NCI-H2107 treated with DMSO at 0.1 percent for 48 hours (cell line): ENCODE data around the gene SLC13A4.
A peak's percentile ranks its signal among the peaks of the same experiment; 100 is the strongest.
"Not testable (repeated sequence)": the region's sequence is repeated elsewhere in the genome, so short reads cannot be mapped to it uniquely, and the experiment has no call there.

ENCODE experiments used
- DNase-seq: peaks from one replicate; lab custom pipeline; 2025; ENCODE audit not compliant: unreplicated experiment; lab: John Stamatoyannopoulos, UW

SLC13A4 gene

DNA sequence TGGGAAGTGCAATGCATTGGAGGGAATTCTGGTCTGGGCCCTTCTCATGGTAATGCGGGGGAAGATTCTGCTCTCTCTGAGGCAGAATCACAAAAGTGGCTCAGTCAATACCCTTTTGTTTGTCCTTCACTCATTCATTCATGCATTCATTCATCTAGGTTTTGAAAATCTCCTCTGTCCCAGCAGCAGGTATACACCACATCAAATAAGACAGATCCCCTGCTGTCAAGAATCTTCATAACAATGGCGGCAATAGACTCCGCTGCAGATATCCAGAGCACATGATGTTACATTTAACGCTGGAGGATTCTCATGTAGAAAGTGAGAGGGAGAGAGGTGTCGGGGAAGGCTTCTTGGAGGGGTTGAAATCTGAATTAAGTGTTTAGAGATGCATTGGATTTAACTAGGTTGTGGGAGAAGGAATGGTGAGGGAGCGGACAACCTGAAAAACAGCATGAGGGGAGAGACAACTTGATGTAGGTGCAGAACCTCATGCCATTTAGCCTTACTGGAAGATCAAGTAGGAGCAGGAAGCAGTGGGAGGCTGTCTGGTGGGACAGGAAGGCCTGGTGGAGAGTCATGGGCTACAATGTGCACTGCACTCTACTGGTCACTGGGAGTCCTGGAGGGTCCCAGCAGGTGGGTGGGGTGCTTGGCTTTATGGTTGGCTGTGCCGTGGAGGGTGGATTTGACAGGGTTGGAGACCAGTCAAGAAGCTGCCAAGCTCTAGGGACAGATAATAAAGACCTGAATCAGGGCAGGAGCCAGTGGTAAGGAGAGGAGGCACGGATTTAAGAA is 25.8 kb upstream of the SLC13A4 start:
- DNase-seq, result no peak

DNA sequence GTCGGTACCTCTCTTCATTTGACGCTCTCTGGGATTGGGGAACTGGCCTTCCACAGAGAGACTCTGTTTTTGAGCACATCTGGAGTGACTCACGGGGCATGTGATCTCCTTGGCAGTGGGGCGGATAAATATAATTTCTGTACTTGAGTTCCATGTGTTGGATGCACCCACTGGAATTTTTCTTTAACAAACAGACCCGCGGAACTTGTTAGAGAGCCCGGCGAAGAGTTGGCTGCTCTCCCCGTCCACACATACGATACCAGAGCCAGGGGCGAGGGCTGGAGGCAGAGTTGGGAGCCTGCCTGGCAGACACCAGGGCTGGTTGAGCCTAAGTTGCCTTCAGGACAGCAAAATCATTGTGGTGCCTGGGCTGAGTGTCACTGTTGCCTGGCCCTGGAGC is 20.8 kb upstream of the SLC13A4 start, which contains the start of gene FAM180A:
FAM180A (minus strand) TSS at position 44 of the 400 bp plus-strand sequence. CDS start 233 bp downstream, outside the sequence.
- DNase-seq, result no peak

DNA sequence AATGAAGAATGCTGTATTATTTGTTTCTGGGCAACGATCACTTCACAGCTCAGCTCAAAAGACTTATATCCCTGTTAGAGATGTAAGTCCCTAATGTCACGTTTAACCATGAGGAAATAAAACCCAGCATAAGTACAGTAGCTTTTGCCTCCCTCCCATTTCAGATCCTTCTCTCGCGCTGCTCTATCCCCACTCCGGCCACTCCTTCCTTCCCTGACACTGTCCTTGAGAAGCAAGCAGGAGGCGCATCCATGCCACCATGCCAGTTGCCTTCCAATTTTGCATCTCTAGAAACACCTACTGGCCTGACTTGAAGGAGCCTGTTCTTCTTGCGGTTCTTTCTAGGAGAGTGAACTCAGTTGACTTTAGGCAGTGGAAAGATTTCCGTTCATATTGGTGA is 19.4 kb upstream of the SLC13A4 start:
- DNase-seq, result no peak

DNA sequence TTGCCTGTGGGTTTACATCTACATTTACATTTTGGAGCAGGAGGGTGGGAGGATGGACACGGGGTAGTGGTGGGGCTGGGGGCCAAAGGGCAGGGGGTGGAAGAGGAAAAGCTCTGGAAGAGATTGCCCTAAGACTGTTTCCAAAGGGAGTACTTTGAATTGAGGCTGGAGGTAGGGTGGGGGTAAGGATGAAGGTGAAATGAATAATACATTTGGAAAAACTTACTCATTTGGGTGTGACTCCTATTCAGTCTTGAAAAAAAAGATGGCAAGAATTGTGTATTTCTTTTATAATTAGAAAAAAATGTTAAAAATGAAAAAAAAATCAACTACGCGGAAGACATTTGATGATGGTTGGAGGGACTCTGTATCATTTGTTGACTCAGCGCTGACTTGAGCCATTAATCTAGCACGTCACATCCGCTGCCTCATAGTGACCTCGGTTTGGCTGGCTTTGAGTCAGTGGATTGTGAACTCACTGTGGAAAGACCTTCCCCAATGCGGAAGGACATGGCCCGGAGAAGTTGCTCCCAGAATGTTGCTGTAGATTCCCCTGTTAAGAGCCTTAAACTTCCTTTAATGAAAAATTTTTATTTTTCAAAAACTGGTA is 17.8 kb upstream of the SLC13A4 start:
- no peak for DNase-seq

DNA sequence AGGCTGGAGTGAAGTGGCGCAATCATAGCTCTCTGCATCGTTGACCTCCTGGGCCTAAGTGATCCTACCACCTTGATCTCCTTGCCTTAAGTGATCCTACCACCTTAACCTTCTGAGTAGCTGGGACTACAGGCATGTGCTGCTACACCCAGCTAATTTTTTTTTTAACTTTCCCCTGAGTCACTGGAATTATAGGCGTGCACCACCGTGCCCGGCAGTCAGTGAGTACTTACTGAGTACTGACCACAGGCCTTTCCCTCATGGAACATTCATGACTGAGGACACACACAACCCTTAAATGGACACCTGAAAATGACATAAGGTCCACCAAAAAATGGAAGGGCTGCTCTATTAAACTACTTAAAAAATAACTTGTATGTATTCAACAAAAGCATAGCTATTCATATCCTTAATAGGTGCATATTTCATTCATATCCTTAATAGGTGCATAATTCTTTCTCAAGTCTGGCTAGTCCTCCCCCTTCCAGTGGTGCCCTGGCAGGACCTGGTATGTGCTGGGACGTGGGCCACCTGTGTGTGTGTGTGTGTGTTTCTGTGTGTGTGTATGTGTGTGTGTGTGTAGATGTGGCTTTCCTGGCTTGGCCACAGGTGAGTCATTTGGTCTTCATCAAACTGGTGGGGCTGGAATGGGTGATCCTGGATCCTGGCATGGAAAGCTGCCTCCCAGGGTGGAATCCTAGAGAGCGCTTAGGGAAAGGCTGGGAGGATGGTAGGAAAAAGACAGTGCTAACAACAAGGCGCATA is 17.1 kb upstream of the SLC13A4 start:
- no peak for DNase-seq

- DNase-seq, result peak; percentile 35
Observed at GRCh38 chr7:135743907-135744731, 16.1 kb upstream of the SLC13A4 start.

- no peak for DNase-seq
Observed at GRCh38 chr7:135742371-135742770, 14.4 kb upstream of the SLC13A4 start.

- no peak for DNase-seq
Observed at GRCh38 chr7:135741905-135742304, 13.9 kb upstream of the SLC13A4 start.

GRCh38 chr7:135740889-135741288 is 12.9 kb upstream of the SLC13A4 start:
- DNase-seq, result no peak

DNA sequence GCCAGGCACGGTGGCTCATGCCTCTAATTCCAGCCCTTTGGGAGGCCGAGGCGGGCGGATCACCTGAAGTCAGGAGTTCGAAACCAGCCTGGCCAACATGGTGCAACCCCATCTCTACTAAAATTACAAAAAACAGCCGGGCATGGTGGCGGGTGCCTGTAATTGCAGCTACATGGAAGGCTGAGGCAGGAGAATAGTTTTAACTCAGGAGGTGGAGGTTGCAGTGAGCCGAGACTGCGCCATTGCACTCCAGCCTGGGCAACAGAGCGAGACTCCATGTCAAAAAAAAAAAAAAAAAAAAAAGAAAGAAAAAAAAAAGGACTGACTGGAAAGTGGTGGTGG is 9.3 kb upstream of the SLC13A4 start:
- DNase-seq, result not testable (repeated sequence)

DNA sequence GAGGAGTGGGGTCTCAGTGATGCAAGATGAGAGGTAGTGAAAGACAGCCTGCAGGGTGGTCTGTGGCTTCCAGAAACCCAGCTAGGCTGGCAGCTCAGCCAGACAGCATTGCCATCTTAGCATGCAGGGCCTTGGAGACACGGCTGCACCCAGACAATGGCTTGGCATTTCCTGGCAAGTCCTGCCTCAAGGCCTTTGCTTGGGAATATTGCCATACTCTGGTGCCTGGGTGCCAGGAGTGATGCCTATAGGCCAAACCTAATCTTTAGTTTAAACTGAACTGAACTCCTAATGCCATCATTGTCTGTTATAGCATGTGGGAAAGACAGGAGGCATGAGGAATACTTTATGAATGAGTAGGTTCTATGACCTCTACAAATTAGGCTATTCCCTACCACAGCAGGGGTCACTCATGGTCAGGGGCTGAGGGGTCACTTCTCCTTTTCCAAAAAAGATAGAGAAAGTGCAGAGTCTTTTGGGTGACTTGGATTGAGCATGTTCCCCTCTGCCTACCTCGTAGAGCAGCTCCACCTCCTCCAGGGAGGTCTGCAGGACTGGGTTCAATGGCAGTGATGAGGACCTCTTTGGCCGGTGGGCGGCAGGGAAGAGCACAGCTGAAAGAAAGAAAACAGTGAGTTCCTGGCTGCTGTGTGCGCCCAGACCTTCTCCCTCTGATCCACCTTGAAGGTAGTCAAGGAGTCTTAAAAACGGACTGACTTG is 8.8 kb upstream of the SLC13A4 start:
- no peak for DNase-seq

DNA sequence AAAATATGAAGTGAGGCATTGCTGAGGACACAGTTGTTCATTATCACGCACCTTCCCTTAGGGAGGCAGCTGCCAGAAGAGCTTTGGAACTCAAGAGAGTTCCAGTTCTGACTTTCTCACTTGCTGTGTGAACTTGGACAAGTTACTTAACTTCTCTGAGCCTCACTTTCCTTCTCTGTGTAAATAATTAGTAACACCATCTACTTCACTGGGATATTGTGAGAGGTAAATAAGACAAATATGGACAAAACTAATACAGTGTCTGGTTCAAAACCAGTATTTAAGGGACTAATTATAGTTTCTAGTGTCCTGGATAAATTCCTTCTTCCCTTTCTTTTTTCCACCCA is 6.3 kb upstream of the SLC13A4 start:
- no peak for DNase-seq

GRCh38 chr7:135733603-135734342 is 5.8 kb upstream of the SLC13A4 start:
- no peak for DNase-seq

GRCh38 chr7:135731131-135731530 is 3.1 kb upstream of the SLC13A4 start:
- no peak for DNase-seq

- DNase-seq, result no peak
Observed at GRCh38 chr7:135729230-135729629, 1.2 kb upstream of the SLC13A4 start.

GRCh38 chr7:135726911-135727673 is 894 bp downstream of the SLC13A4 start:
- no peak for DNase-seq

- DNase-seq, result no peak
Observed at GRCh38 chr7:135726276-135726788, 1.7 kb downstream of the SLC13A4 start.

DNA sequence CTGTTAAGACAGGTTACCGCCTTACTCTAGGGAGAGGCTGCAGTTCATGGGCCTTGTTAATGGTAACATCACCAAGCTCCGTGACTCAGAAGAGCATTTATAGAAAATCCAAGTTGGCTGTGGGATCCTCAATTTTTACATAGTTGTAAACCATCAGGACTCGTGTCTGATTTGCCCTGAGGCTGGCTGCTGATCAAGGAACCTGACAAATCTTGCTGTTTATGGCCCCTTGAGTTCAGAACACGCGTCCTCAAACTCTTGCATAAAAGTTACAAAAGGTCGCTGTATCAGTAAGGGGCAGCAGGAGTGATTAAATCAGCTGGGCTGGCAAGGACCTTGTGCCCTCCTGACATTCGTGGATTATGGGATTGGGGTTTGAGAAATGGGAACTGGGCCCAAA is 4.6 kb downstream of the SLC13A4 start:
- DNase-seq, result no peak
